NOMO-1 (cell line): ENCODE results near the gene PLA2G4C.

Experiments
- DNase-seq, 2 experiments: peaks; one replicate each; lab custom pipeline; 2025; ENCODE audit not compliant: unreplicated experiment in 2 of 2; lab: John Stamatoyannopoulos, UW

PLA2G4C gene

DNA sequence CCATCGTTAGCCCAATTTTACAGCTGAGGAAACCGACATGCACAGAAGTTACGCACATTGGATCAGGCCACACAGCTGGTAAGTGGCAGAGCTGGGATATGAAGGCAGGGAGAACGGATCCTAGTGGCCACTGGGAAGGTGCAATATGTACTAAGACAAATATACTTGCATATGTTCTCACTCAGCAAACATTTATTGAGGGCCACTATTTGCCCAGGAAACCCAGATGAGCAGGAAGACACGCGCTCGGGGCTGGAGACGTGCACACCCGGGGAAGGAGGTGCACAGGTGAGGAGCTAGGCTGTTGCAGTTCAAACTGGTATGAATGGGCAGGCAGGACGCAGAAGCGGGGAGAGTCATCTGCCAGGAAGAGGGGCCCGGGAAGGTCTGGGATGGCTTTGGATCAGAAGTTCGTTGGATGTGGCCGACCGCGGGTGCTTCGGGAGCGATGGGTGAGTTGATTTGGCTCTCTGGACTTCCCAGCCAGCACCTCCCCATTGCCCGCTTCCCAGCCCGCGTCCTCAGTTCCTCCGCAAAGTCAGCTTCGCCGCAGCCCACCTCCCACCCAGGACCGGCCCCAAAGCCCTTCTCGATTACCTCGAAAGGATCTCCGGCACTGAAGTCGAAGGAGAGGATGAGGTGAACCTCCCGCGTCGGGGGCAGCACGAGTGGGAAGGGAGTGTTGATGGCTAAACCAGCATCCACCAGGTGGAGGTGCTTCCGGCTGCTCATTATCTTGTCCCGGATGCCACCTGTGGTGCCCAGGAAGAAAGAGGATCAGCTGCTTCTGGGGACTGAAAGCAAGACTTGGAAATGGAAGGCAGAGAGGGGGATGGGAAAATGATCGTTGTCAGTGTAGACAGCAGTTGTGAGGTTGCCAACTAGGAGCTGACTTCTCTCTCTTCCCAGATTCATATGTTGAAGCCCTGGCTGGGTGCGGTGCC is 48.9 kb downstream of the PLA2G4C start:
- DNase-seq, result no peak

DNA sequence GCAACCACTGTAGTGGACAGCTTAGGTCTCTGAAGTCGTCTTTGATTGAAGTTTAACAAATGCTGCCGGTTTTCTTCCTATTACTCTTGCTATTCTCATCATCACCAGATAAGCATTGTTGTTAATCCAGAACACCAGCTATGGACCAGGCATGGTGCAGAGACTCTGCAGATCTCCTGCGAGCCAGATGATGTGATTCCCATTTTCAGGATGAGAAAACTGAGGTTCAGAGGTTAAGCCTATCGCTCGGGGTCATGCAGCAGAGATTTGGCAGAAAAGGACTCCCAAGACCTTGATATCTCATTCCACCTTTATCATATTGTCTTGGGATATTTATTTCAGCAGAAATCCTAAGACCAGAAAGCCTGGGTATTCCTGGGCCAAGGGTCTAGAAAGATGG is 50.2 kb downstream of the PLA2G4C start:
- DNase-seq, result no peak

DNA sequence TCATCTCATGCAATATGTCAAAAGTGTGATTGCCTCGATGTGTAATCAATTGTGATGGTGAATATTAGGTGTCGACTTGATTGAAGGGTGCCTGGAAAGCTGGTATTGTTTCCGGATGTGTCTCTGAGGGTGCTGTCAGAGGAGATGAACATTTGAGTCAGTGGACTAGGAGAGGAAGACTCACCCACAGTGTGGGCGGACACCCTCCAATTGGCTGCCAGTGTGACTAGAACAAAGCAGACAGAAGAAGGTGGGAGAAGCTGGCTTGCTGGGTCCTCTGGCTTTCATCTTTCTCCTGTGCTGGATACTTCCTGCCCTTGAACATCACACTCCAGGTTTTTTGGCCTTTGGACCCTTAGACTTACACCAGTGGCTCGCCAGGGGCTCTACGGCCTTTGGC is 51.3 kb downstream of the PLA2G4C start:
- no peak for DNase-seq

DNA sequence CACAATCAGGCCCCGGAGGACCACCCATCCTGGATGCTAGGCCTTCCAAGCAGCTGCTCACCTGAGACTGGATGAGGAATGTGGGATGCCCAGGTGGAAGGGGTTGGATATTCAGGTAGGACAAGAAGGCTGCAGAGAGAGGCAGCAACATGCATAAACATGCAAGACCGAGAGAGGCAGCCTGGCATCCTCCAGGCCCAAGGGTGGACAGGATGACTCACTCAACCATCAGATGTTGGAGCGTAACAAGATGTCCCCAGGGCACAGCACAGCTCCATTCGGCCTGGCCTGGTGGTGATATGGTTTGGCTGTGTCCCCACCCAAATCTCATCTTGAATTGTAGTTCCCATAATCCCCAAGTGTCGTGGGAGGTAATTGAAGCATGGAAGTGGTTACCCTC is 56.8 kb downstream of the PLA2G4C start:
- DNase-seq, result no peak

DNA sequence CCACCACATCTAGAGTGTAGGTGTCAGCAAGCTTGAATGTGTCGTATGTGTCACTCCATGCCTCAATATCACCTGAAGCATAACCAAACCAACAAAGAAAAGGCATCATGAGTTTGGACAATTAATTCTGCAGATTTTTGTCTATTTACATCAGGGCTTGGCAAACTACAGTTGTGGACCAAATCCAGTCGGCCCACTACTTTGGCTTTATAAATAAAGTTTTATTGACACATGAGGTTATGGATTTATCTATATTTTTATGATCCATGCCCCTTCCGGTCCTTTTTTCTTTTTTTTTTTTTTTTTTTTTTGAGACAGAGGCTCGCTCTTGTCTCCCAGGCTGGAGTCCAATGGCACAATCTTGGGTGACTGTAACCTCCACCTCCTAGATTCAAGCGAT is 57.5 kb downstream of the PLA2G4C start:
- DNase-seq, result no peak

DNA sequence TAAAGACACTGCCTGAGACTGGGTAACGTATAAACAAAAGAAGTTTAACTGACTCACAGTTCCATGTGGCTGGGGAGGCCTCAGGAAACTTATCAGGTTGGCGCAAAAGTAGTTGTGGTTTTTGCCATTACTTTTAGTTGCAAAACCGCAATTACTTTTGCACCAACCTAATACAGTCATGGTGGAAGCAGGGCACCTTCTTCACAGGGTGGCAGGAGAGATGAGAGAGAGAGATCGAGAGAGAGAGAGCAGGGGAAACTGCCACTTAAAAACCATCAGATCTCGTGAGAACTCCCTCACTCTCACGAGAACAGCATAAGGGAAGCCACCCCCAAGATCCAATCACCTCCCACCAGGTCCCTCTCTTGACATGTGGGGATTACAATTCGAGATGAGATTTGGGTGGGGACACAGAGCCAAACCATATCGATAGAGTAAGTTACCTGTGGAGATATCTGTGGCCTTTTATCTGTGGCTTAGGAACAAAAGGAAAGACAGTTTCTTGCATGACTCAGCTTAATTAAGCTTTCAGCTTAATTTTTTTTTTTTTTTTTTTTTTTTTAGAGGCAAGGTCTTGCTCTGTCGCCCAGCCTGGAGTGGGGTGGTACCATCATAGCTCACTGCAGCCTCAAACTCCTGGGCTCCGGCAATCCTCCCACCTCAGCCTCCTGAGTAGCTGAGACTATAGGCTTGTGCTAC is 59.1 kb downstream of the PLA2G4C start:
- DNase-seq, result no peak

DNA sequence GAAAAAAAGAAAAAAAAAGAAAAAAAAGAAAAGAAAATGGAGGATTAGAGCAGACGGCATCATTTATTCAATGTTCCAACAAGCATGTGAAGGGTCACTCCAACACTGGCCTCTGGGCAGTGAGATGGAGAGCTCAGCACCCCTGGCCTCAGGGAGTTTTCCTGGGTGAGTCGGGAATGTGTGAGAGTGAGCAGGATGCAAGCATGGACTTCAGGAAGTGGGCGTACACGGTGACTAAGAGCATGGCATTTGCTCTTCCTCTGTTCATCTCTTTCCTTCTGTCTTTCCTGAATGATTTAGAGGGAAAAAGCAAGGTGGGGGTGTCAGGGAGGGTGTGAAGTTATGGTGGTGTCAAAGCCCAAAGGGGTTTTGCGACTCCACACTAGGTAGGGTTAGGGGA is 66.1 kb downstream of the PLA2G4C start:
- DNase-seq, result no peak

DNA sequence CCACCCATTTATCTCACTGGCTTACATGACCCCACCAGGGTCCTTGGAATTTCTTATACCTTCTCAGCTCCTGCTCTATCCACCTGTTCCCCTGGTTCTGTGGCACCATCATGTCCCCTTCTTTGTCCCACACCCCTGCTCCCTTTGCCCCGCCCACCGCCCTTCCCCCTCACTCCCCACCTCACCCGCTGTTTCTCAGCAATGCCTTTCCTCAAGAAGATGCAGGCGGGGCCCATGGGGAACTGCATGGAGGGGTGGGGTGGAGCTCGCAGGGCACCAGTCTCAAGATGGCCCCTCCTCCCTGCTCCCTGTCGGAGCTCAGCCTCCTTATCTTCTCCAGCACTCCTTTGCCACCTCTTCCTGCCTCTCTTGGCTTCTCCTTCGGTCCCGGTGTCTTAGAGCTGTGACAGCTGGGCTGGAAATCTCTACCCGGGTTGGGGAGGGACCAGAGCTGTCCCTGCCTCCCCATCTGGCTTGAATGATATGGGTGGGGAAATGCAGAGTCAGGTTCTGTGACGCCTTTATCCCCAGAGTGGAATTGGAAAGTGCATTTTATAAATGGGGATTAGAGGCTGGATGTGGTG is 66.8 kb downstream of the PLA2G4C start, which contains the start of gene CABP5:
TSS of gene CABP5 (minus strand) at position 405 of the 584 bp plus-strand sequence. CDS start at position 248, 157 bp downstream.
- DNase-seq, result no peak

DNA sequence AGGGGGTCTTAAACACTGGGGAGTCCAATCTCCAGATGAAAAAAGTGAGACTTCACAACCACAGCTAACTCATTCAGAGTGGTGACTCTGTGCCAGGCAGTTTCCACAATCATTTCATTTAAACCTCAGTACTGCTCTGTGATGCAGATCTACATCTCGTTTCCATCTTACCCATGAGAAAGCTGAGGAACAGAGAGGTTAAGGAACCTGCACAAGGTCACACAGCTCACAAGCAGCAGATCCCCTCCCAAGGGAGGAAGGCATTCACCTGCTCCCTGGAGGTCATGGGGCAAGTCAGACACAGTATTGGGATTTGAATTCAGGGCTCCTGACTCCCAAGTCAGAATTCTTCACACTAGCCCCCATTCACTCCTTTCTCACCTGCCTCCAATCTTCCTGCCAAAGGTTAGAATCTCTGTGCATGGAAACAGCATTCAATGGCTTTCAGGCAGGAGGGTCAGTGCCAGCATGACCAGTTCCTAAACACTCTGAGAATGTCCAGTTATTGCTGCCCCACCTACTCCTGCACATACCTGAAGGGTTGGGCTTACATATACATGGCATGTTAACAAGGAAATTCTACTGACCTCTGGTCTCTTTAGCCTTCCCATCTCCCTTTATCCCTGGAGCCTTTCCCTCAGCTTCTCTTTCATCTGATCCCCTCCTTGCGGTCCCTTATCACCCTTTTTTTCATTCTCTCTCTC is 68.6 kb downstream of the PLA2G4C start:
- no peak for DNase-seq

DNA sequence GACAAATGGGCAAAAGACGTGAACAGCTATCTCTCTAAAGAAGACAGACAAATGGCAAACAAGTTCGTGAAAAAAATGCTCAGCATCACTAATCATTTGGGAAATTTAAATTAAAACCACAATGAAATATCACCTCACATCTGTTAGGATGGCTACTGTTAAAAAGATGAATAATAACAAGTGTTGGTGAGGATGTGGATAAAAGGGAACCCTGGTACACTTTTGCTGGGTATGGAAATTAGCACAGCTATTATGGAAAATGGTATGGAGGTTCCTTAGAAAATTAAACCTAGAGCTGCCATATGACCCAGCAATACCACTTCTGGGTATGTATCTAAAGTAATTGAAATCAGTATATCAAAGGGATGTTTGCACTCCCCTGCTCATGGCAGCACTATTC is 73.9 kb downstream of the PLA2G4C start:
- no peak for DNase-seq

DNA sequence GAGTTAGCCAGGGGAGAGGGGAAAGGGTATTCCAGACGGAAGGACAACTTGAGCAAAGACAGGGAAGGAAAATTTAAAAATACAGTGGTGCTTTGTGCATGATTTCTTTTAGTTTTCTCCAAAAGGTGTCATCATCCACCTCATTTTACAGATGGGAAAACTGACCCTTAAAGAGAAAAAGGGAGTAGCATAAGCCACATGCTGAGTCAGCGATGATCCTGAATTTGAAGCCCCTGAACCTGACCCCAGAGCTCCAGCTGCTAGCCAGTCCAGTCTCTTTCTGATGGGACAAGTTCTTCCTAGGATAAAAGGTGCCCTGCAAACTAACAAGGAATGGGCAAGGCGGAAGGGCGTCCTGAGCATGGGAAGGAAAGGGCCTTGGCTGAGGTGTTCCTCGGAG is 77.0 kb downstream of the PLA2G4C start:
- DNase-seq, result no peak

DNA sequence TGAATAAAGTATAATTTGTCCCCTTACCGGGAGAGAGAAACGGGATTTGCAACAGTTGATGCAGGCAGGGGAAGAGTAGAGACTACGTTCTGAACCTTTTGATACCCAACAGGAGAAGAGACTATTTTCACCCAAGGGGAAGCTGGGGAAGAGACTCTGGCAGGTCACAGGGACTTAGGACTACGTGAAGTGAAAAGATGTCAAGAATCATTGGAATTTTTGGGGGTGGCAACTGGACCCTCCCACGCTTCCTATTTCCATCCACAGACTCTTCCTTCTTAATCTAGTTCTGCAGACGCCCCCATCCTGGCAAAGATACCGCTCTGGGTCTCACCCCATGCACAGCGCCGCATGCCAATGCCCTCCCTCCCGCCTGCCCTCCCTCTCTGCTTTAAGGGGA is 80.5 kb downstream of the PLA2G4C start:
- DNase-seq, result no peak

DNA sequence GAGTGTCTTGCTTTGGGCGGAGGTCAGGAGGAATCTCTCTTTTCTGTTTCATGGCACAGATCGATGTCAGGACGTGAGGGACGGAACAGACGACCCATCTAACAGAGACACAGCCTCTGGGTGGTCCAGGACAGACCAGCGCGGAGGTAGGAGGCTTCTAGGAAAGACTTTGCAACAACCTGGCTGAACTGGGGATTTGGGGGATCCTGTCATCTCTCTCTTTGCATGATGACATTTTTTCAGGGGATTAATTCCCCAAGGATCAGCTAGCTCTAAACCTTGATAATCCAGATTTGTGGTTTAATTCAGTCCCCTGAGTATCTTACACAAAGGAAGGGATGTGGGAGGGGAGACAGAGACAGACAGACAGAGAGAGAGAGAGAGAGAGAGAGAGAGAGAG is 81.2 kb downstream of the PLA2G4C start:
- no peak for DNase-seq

DNA sequence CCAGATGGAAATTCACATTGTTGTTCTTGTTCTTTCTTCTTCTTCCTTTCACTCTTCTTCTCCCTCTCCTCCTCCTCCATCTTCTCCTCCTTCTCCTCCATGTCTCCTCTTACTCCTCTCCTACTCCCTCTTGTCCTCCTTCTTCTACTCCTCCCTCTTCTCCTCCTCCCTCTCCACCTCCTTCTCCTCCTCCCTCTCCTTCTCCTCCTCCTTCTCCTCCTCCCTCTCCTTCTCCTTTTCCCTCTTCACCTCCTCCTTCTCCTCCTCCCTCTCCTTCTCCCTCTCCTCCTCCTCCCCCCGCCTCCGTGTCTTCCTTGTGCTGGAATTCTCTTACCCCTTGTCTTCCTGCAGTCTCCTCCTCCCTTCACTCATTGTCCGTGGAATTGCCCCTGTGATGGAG is 85.1 kb downstream of the PLA2G4C start:
- no peak for DNase-seq

DNA sequence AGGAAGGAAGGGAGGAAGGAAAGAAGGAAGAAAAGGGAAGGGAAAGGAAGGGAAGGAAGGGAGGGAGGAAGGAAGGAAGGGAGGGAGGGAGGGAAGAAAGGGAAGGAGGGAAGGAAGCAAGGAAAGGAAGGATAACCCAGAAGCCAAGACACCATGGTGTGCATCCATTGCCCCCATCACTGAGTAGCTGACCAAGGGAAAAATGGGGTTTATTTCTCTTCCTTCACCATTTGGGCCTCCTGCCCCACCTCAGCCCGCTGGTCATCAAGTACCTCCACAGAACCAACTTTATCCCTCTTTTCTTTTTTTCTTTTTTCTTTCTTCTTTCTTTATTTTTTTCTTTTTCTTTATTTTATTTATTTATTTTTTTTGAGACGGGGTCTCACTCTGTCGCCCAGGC is 87.1 kb downstream of the PLA2G4C start:
- no peak for DNase-seq

DNA sequence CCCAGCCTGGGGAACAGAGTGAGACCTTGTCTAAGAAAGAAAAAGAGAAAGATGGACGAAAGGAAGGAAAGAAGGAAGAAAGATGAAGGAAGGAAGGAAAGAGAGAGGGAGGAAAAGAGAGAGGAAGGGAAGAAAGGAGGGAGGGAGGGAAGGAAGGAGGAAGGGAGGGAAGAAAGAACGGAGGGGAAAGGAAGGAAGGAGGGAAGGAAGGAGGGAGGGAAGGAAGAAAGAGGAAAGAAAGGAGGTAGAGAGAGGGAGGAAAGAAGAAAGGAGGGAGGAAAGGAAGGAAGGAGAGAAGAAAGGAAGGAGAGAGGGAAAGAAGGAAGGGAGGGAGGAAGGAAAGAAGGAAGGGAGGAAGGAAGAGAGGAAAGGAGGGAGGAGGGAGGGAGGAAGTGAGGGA is 87.6 kb downstream of the PLA2G4C start:
- DNase-seq, result no peak

DNA sequence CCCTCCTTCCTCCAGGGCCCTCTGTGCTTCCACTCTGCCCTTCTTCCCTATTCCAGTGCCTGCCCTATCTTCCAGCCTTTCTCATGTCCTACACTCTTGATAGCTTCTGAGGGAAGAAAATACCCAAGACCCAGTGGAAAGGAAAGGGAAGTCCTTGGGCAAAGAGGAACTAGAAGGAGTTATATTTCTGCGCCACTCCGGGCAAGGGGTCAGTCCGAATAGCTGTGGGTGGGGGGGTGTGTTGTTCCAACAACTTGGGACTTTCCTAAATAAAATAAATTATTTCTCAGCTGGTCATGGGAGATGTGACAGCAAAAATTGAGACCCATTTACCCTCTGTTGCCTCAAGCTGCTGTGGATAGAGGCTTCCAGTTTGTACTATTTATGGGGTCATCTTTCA is 89.9 kb downstream of the PLA2G4C start:
- DNase-seq, result no peak

DNA sequence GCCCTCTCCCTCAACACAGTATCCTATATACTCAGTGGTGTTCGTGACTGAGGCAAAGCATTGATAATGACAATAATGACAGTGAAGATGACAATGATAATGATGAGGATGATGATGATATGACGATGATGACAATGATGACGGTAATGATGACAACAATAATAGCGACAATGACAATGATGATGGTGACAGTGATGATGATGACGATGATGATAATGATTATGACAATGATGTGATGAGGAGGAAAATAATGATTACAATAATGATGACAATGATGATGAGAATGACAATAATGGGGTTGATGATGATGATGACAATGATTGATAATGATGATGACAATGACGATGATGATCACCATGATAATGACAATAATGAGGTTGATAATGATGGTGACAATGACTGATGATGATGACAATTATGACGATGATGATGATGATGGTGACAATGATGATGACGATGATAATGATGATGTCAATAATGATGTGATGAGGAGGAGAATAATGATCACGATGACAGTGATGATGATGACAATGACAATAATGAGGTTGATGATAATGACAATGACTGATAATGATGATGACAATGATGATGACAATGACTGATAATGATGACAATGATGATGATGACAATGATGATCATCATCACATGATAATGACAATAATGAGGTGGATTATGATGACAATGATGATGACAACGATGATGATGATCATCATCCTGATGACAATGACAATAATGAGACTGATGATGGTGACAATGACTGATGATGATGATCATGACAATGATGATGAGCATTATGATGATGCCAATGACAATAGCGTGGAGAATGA is 99.5 kb downstream of the PLA2G4C start:
- no peak for DNase-seq

DNA sequence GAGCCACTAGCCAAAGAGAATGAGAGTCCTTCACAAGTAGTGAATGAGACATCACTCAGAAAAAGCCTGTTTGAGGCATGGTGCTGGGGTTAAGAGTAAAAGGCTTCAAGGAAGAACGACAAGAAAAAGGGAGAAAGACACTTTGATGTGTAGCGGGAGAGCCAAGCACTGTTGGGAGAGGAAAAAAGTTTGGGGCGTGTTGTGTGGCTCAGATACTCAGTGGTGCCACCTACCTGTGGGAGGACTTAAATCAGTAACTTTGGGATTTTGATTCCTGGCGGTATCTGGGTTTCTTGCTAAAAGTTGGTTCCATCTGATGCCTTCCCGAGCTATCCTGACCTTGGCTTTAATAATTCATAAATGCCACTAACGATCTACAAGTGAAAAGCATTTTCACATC is 103.9 kb downstream of the PLA2G4C start:
- DNase-seq, result no peak

DNA sequence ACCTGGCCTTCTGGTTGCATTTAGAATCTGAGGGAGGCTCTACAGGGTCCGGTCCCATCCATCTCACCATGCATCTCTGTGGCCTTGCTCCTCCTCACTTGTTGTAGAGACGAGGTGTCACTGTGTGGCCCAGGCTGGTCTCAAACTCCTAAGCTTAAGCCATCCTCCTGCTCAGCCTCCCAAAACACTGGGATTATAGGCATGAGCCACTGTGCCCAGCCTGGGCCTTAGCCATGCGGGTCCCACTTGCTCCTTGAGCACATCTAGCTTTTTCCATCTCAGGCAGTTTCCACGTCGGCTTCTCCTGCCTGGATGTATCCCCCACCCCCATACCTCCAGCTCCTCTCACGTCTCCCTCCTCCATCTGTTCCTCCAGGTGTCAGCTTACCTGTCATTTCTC is 106.4 kb downstream of the PLA2G4C start:
- no peak for DNase-seq
